PC-3 (cell line): ENCODE results near the gene PKD2L2. TPM values are rescaled to one million over a fixed set of nuclear protein-coding genes. Genes with fewer than 3 reads are reported as not detected.

ENCODE experiments used
- ATAC-seq: fragments of 200-7000 bp; cut with Tn5 transposase; 2 replicates; pipeline ENCODE4 v1.9.1; 2020; ENCODE audit warnings: mild to moderate bottlenecking, moderate library complexity
- BruUV-seq: library from RNA; stranded (reverse); fragments of 400-500 nt; replicated peaks from 2 replicates; lab custom pipeline; 2021; lab: Mats Ljungman, UMichigan
- CTCF ChIA-PET: fragments of 300-600 bp; sonication (Branson Sonifier 250); formaldehyde crosslinking; loops from one replicate; lab custom pipeline; 2022; ENCODE audit warnings: antibody characterized with exemption; lab: Charles Lee
- POLR2A ChIA-PET: fragments of 300-600 bp; sonication (Branson Sonifier 250); formaldehyde crosslinking; loops from one replicate; lab custom pipeline; 2022; ENCODE audit warnings: antibody characterized with exemption; ENCODE audit not compliant: unreplicated experiment; lab: Charles Lee
- DNase-seq: peaks from one replicate; pipeline ENCODE4 v3.0.0-alpha.2; 2015
- H2AFZ ChIP-seq: fragments of 300-600 bp; sonication (generic); 2 replicates; pipeline ENCODE4 v1.6.0; 2016; ENCODE audit warnings: antibody characterized with exemption, low read length
- H3F3A ChIP-seq: fragments of 300-600 bp; sonication (generic); one replicate; pipeline ENCODE4 v1.6.0; 2017; ENCODE audit warnings: antibody characterized with exemption, low read length, control low read depth, mild to moderate bottlenecking; ENCODE audit not compliant: unreplicated experiment
- H3K27ac ChIP-seq: fragments of 300-600 bp; sonication (generic); 2 replicates; pipeline ENCODE4 v1.5.1; 2016; ENCODE audit warnings: mild to moderate bottlenecking, low read length
- H3K27me3 ChIP-seq: fragments of 300-600 bp; sonication (generic); 2 replicates; pipeline ENCODE4 v1.6.1; 2016; ENCODE audit warnings: low read length, mixed read lengths
- H3K36me3 ChIP-seq: fragments of 300-600 bp; sonication (generic); 2 replicates; pipeline ENCODE4 v1.6.1; 2016; ENCODE audit warnings: low read depth, mixed run types, low read length, mixed read lengths
- H3K4me1 ChIP-seq: fragments of 300-600 bp; sonication (generic); 2 replicates; pipeline ENCODE4 v1.5.1; 2016; ENCODE audit warnings: low read length; ENCODE audit not compliant: insufficient read depth
- H3K4me2 ChIP-seq: fragments of 300-600 bp; sonication (generic); 2 replicates; pipeline ENCODE4 v1.6.0; 2016; ENCODE audit warnings: low read length
- H3K4me3 ChIP-seq: fragments of 300-600 bp; sonication (generic); 2 replicates; pipeline ENCODE4 v1.5.1; 2016; ENCODE audit warnings: mild to moderate bottlenecking, low read length, mixed read lengths
- H3K79me2 ChIP-seq: fragments of 300-600 bp; sonication (generic); 2 replicates; pipeline ENCODE4 v1.6.1; 2017; ENCODE audit warnings: low read length, mixed read lengths
- H3K9ac ChIP-seq: fragments of 300-600 bp; sonication (generic); 2 replicates; pipeline ENCODE4 v1.6.0; 2016; ENCODE audit warnings: mild to moderate bottlenecking, low read length
- H3K9me2 ChIP-seq: fragments of 300-600 bp; sonication (generic); replicated peaks from 2 replicates; pipeline ENCODE4 v1.6.1; 2016; ENCODE audit warnings: mixed run types, low read length, mixed read lengths
- H3K9me3 ChIP-seq: fragments of 300-600 bp; sonication (generic); 2 replicates; pipeline ENCODE4 v1.6.1; 2016; ENCODE audit warnings: low read length, mixed read lengths
- H4K20me1 ChIP-seq: fragments of 300-600 bp; sonication (generic); 2 replicates; pipeline ENCODE4 v1.6.1; 2016; ENCODE audit warnings: low read length, mixed read lengths
- CTCF ChIP-seq: fragments of 300-600 bp; sonication (generic); conservative IDR thresholded peaks from 2 replicates; pipeline ENCODE4 v1.5.1; 2017; ENCODE audit warnings: antibody characterized with exemption, low read depth, mild to moderate bottlenecking, low read length
- EZH2 ChIP-seq: fragments of 300-600 bp; sonication (generic); IDR thresholded peaks from one replicate; pipeline ENCODE4 v1.6.1; 2017; ENCODE audit warnings: antibody characterized with exemption, mild to moderate bottlenecking, low read length; ENCODE audit not compliant: unreplicated experiment
- EZH2phosphoT487 ChIP-seq: fragments of 300-600 bp; sonication (generic); IDR thresholded peaks from 2 replicates; pipeline ENCODE4 v1.6.1; 2018; ENCODE audit warnings: mild to moderate bottlenecking, antibody characterized with exemption, low read length, borderline replicate concordance
- intact Hi-C: fragments of 100-400 bp; cut with micrococcal nuclease; formaldehyde crosslinking; loops from 2 replicates; pipeline ENCODE4 v1.9.0; 2023
- total RNA-seq: library from RNA; depleted of rRNA; stranded (reverse); fragments of >200 nt; gene quantifications from 2 replicates; pipeline ENCODE4 v1.2.3, GENCODE V29; 2014

Gene PKD2L2
- total RNA-seq, 1 experiment from 2014 or later, result not detected

GRCh38 chr5:137866541-137867388, 22.5 kb upstream of the PKD2L2 start:
- Histone ChIP-seq H3K27me3 (no peaks in the 10 kb centered on the region), H2AFZ (no peak overlapping the region), H3K79me2 (no peaks in the 10 kb centered on the region), H3K27ac (no peak overlapping the region), H3K36me3 (no peaks in the 10 kb centered on the region), H3K4me2 (no peak overlapping the region), H3K9me3 (no peaks in the 10 kb centered on the region), H3K9me2 (no peaks in the 10 kb centered on the region), H3K9ac (no peak overlapping the region), H3K4me3 (no peak overlapping the region), H3F3A (no peaks in the 10 kb centered on the region), H4K20me1 (no peaks in the 10 kb centered on the region), H3K4me1 (no peaks in the 10 kb centered on the region)
- CTCF ChIA-PET, result no interaction called here
- DNase-seq (no peak), ATAC-seq (no peak)
- POLR2A ChIA-PET, result no interaction called here
- intact Hi-C loops, result no loop called here
- TF ChIP-seq EZH2 (no peak), EZH2phosphoT487 (no peak), CTCF (no peak)
- BruUV-seq, result no TSS peak

- Histone ChIP-seq H3K27me3 (no peaks in the 10 kb centered on the region), H3K4me3 (no peak within 1 kb of the TSS), H2AFZ (no peak within 1 kb of the TSS), H3K36me3 (no peaks in the 10 kb centered on the region), H3K4me2 (no peak within 1 kb of the TSS), H4K20me1 (no peaks in the 10 kb centered on the region), H3K9me2 (no peaks in the 10 kb centered on the region), H3K79me2 (no peaks in the 10 kb centered on the region), H3K9me3 (no peaks in the 10 kb centered on the region), H3K4me1 (no peaks in the 10 kb centered on the region), H3F3A (no peaks in the 10 kb centered on the region), H3K9ac (no peak within 1 kb of the TSS), H3K27ac (no peak within 1 kb of the TSS)
- CTCF ChIA-PET, result interaction anchor here (0.6 kb wide), 1 partner anchor 94 kb away, joined by 3 read pairs; no protein-coding TSS in a partner anchor
- ATAC-seq, result no peak; the same call in 1 of the 2 replicates
- no TSS peak for BruUV-seq
- DNase-seq, result no peak
- intact Hi-C loops, result no loop called here
- TF ChIP-seq CTCF (no peak), EZH2phosphoT487 (no peak), EZH2 (no peak)
- POLR2A ChIA-PET, result no interaction called here
These were observed 21.6 kb upstream of the PKD2L2 start, which contains the start of gene MYOT for GRCh38 chr5:137867664-137868063. MYOT (plus strand) TSS chr5:137867860; CDS start chr5:137870652, 2,792 bp downstream.
